ENCODE results near the gene AKIRIN2. TPM values are rescaled to one million over a fixed set of nuclear protein-coding genes. Genes with fewer than 3 reads are reported as not detected.
A peak's percentile ranks its signal among the peaks of the same experiment; 100 is the strongest.

The AKIRIN2 gene
- total and polyA plus RNA-seq, 2 donors (not counting 1 experiment from before 2014, with no cell fraction given), result 82.2 to 108 TPM

- Histone ChIP-seq H3K9me3 (ENCODE audit: control extremely low read depth in 1 of 3, control insufficient read depth in 2 of 3, insufficient read depth in 1 of 3, low read length in 2 of 3) (no peaks in the 10 kb centered on the region), H4K20me1 (ENCODE audit: control insufficient read depth, insufficient read depth, low read length, poor library complexity, severe bottlenecking) (peaks cover 41% of the 10 kb centered on the region), H2AFZ (ENCODE audit: insufficient read depth, low read depth, low read length, poor library complexity, severe bottlenecking) (peak overlapping the region; percentile 64), H3K79me2 (ENCODE audit: control insufficient read depth, insufficient read depth, low read length) (peaks cover 71% of the 10 kb centered on the region), H3K4me1 (ENCODE audit: control insufficient read depth in 2 of 2, insufficient read depth in 2 of 2, low read length in 2 of 2) (peaks cover 25 to 35% of the 10 kb centered on the region in 2 donors), H3K4me3 (ENCODE audit: control extremely low read depth in 1 of 5, extremely low read depth in 1 of 5, insufficient read depth in 1 of 5, low read depth in 2 of 5, low read length in 4 of 5) (peak overlapping the region; percentile 86 to 100 (median 90)), H3K4me2 (replicated peaks; ENCODE audit: low read depth, low read length, poor library complexity, severe bottlenecking) (peak overlapping the region; percentile 78), H3K27ac (ENCODE audit: low read length in 2 of 2) (peak overlapping the region; percentile 96 to 98), H3K9ac (ENCODE audit: low read length) (peak overlapping the region; percentile 82), H3K36me3 (replicated peaks in 1 of 2; ENCODE audit: control extremely low read depth in 1 of 2, control insufficient read depth in 1 of 2, extremely low read depth in 1 of 2, insufficient read depth in 2 of 2, low read length in 1 of 2) (no peaks in the 10 kb centered on the region), H3K27me3 (replicated peaks in 1 of 4; ENCODE audit: control extremely low read depth in 1 of 4, control insufficient read depth in 3 of 4, insufficient read depth in 4 of 4, low read length in 3 of 4) (no peaks in the 10 kb centered on the region)
- no peak for TF ChIP-seq EZH2 (IDR thresholded peaks at IDR 0.05; ENCODE audit: borderline replicate concordance, insufficient read depth, low read depth, low read length, poor library complexity, severe bottlenecking)
- TF ChIP-seq CTCF (IDR thresholded peaks at IDR 0.05), result no peak
- no peaks in the 10 kb centered on the region for H3K9me3 Mint-ChIP-seq (ENCODE audit: insufficient read depth)
- peak overlapping the region; percentile 97 for H3K4me3 Mint-ChIP-seq
- peaks cover 60% of the 10 kb centered on the region for H3K4me1 Mint-ChIP-seq
- no peaks in the 10 kb centered on the region for H3K27me3 Mint-ChIP-seq
- DNase-seq (peak; percentile 70), ATAC-seq (ENCODE audit: low read depth) (no peak)
- CTCF ChIA-PET, result interaction anchor here (0.6 to 0.7 kb wide), 3 partner anchors 25 to 1114 kb away, joined by 3 to 4 read pairs (median 3); no protein-coding TSS in a partner anchor
- intact Hi-C loops (cut with micrococcal nuclease), result loop anchor here (1.0 to 10.0 kb wide), 8 partner anchors 9 to 1654 kb away; partner anchors contain the start of genes CFAP206, PM20D2, SMIM8 and UBE2J1
- WGBS (ENCODE audit: insufficient coverage), result under 1% methylated on average over 15 of the region's 18 CpGs
- POLR2A ChIA-PET, result interaction anchor here (0.9 to 1.6 kb wide), 5 partner anchors 124 to 441 kb away, joined by 3 to 10 read pairs (median 3); no protein-coding TSS in a partner anchor
- peak overlapping the region; percentile 99 for H3K27ac Mint-ChIP-seq
Observed at GRCh38 chr6:87700397-87701343, 1.4 kb downstream of the AKIRIN2 start.
